SK-N-SH (cell line): ENCODE results near the gene SCAI. TPM values are rescaled to one million over a fixed set of nuclear protein-coding genes. Genes with fewer than 3 reads are reported as not detected.
"Not testable (repeated sequence)": the region's sequence is repeated elsewhere in the genome, so short reads cannot be mapped to it uniquely, and the experiment has no call there.

Source experiments
- CTCF ChIA-PET: fragments of 300-600, 350-600 bp; formaldehyde crosslinking; extraction: SDS; loops from one replicate; lab custom pipeline; 2021; lab: Yijun Ruan, JAX
- POLR2A ChIA-PET: fragments of 350-600 bp; sonication (Branson Sonifier 250); formaldehyde crosslinking; extraction: SDS; loops from one replicate; lab custom pipeline; 2020; ENCODE audit warnings: antibody characterized with exemption, inconsistent platforms; lab: Yijun Ruan, JAX
- DNase-seq: peaks from one replicate; pipeline ENCODE4 v3.0.0; 2012
- H2AFZ ChIP-seq: fragments of 200-600 bp; sonication (generic); 2 replicates; pipeline ENCODE4 v1.8.1; 2016; ENCODE audit warnings: antibody characterized with exemption, mild to moderate bottlenecking, low read depth
- H3F3A ChIP-seq: fragments of 200-600 bp; sonication (generic); replicated peaks from 2 replicates; pipeline ENCODE3; 2016; ENCODE audit warnings: antibody characterized with exemption, mild to moderate bottlenecking; ENCODE audit not compliant: insufficient read depth
- H3K27ac ChIP-seq, 2 experiments: fragments of 200-500 bp in 1 of 2; fragments of 200-600 bp in 1 of 2; sonication (Bioruptor generic) in 1 of 2; sonication (generic), shearing (Covaris generic) in 1 of 2; 2 replicates each; pipeline versions ENCODE4 v1.5.1 to v1.6.1; 2014 to 2016; ENCODE audit warnings: low read depth in 2 of 2, inconsistent platforms in 1 of 2, low read length in 1 of 2, mild to moderate bottlenecking in 1 of 2, mixed read lengths in 1 of 2
- H3K27me3 ChIP-seq: fragments of 200-600 bp; sonication (generic), shearing (Covaris generic); 2 replicates; pipeline ENCODE4 v1.6.1; 2016; ENCODE audit warnings: mixed run types; ENCODE audit not compliant: insufficient read depth
- H3K36me3 ChIP-seq, 2 experiments: fragments of 200-500 bp in 1 of 2; fragments of 200-600 bp in 1 of 2; sonication (Bioruptor generic) in 1 of 2; sonication (generic) in 1 of 2; replicated peaks in 1 of 2; 2 replicates each; pipeline versions ENCODE3 to v1.5.1; 2014 to 2016; ENCODE audit warnings: low read length in 1 of 2, mild to moderate bottlenecking in 1 of 2; ENCODE audit not compliant: insufficient read depth in 2 of 2, control insufficient read depth in 1 of 2
- H3K4me1 ChIP-seq, 2 experiments: fragments of 200-500 bp in 1 of 2; fragments of 200-600 bp in 1 of 2; sonication (Bioruptor generic) in 1 of 2; sonication (generic), shearing (Covaris generic) in 1 of 2; 2 replicates each; pipeline versions ENCODE4 v1.5.1 to v1.6.1; 2014 to 2016; ENCODE audit warnings: low read depth in 1 of 2, low read length in 1 of 2, mixed run types in 1 of 2; ENCODE audit not compliant: insufficient read depth in 2 of 2, control insufficient read depth in 1 of 2
- H3K4me2 ChIP-seq: fragments of 200-600 bp; sonication (generic), shearing (Covaris generic); 2 replicates; pipeline ENCODE4 v1.6.1; 2017; ENCODE audit warnings: mixed run types
- H3K4me3 ChIP-seq, 2 experiments: fragments of 200-500 bp in 1 of 2; fragments of 200-600 bp in 1 of 2; sonication (Bioruptor generic) in 1 of 2; sonication (generic), shearing (Covaris generic) in 1 of 2; 2 replicates each; pipeline versions ENCODE4 v1.5.1 to v1.8.1; 2014 to 2016; ENCODE audit warnings: low read depth in 2 of 2, inconsistent platforms in 1 of 2, low read length in 1 of 2, mild to moderate bottlenecking in 1 of 2, mixed read lengths in 1 of 2, moderate library complexity in 1 of 2
- H3K79me2 ChIP-seq: fragments of 200-600 bp; sonication (generic); 2 replicates; pipeline ENCODE4 v1.8.1; 2017; ENCODE audit warnings: mild to moderate bottlenecking; ENCODE audit not compliant: insufficient read depth
- H3K9ac ChIP-seq: fragments of 200-600 bp; sonication (generic); 2 replicates; pipeline ENCODE4 v1.6.1; 2017; ENCODE audit warnings: mixed run types
- H3K9me2 ChIP-seq: fragments of 200-600 bp; sonication (generic); 2 replicates; pipeline ENCODE4 v1.6.1; 2017; ENCODE audit warnings: mixed run types
- H3K9me3 ChIP-seq: fragments of 200-600 bp; sonication (generic); 2 replicates; pipeline ENCODE4 v1.6.1; 2017; ENCODE audit warnings: mixed run types, mild to moderate bottlenecking, moderate library complexity
- H4K20me1 ChIP-seq: fragments of 200-600 bp; sonication (generic); 2 replicates; pipeline ENCODE4 v1.6.1; 2017; ENCODE audit warnings: mild to moderate bottlenecking, mixed run types; ENCODE audit not compliant: insufficient read depth
- CTCF ChIP-seq: fragments of 200-600 bp; sonication (generic); IDR thresholded peaks from 2 replicates; pipeline ENCODE4 v1.6.1; 2017; ENCODE audit warnings: antibody characterized with exemption, mild to moderate bottlenecking, moderate library complexity
- EP300 ChIP-seq, 2 experiments: IDR thresholded peaks; 2 replicates each; pipeline versions ENCODE4 v1.4.0 to v1.6.1; 2012; ENCODE audit warnings: borderline replicate concordance in 1 of 2, low read depth in 1 of 2, low read length in 1 of 2
- EZH2phosphoT487 ChIP-seq: fragments of 200-600 bp; sonication (generic); IDR thresholded peaks from 2 replicates; pipeline ENCODE4 v1.6.1; 2017; ENCODE audit warnings: low read depth, mixed run types, mild to moderate bottlenecking, antibody characterized with exemption, moderate library complexity, borderline replicate concordance
- GABPA ChIP-seq: IDR thresholded peaks from 2 replicates; pipeline ENCODE4 v1.4.0; 2012; ENCODE audit warnings: low read depth, mild to moderate bottlenecking
- JUND ChIP-seq: IDR thresholded peaks from 2 replicates; pipeline ENCODE4 v1.4.0; 2012
- MXI1 ChIP-seq: IDR thresholded peaks from 2 replicates; pipeline ENCODE4 v1.6.1; 2012; ENCODE audit warnings: mild to moderate bottlenecking, low read depth, low read length, improper control_type of control experiment
- PBX3 ChIP-seq: IDR thresholded peaks from 2 replicates; pipeline ENCODE4; 2012
- POLR2AphosphoS5 ChIP-seq: IDR thresholded peaks from 2 replicates; pipeline ENCODE4 v1.6.1; 2012; ENCODE audit warnings: low read depth, low read length
- RAD21 ChIP-seq: IDR thresholded peaks from 2 replicates; pipeline ENCODE4 v1.6.1; 2012; ENCODE audit warnings: mild to moderate bottlenecking, low read length
- RCOR1 ChIP-seq: fragments of 150-350 bp; IDR thresholded peaks from 2 replicates; pipeline ENCODE4 v1.6.1; 2017; ENCODE audit warnings: antibody characterized with exemption, low read length
- RFX5 ChIP-seq: IDR thresholded peaks from 2 replicates; pipeline ENCODE4 v1.6.1; 2012; ENCODE audit warnings: mild to moderate bottlenecking, improper control_type of control experiment, low read length
- RXRA ChIP-seq: IDR thresholded peaks from 2 replicates; pipeline ENCODE4 v1.4.0; 2012; ENCODE audit warnings: low read depth, mild to moderate bottlenecking, borderline replicate concordance
- TCF12 ChIP-seq: IDR thresholded peaks from 2 replicates; pipeline ENCODE4 v1.4.0; 2012
- USF1 ChIP-seq: IDR thresholded peaks from 2 replicates; pipeline ENCODE4 v1.4.0; 2012; ENCODE audit warnings: low read depth, borderline replicate concordance
- WGBS: methylation state at CpG from one replicate; pipeline ENCODE4 v1.1.6; 2017; ENCODE audit warnings: low lambda C conversion rate; 5-methylcytosine and 5-hydroxymethylcytosine counted together
- polyA plus RNA-seq, 3 experiments: library from polyadenylated mRNA; depleted of rRNA; stranded (reverse); fragments of >200 nt; gene quantifications; 2 replicates each; pipeline ENCODE4 v1.2.3, GENCODE V29; 2012

Gene SCAI
- polyA plus RNA-seq, 1 of the 3 experiments (the other 2 are of a cell fraction), result 0.85 TPM

- ChIA-PET POLR2A (no interaction called here), CTCF (no interaction called here)
- no peaks in the 10 kb centered on the region for H3K9me3 ChIP-seq
- no peaks in the 10 kb centered on the region for H3K27me3 ChIP-seq
- H3K9me2 ChIP-seq, result no peaks in the 10 kb centered on the region
- H3K4me1 ChIP-seq, result no peaks in the 10 kb centered on the region
- H3F3A ChIP-seq, result no peaks in the 10 kb centered on the region
- DNase-seq, result no peak
- no peak overlapping the region for H3K27ac ChIP-seq
- H3K79me2 ChIP-seq, result no peaks in the 10 kb centered on the region
- no peak overlapping the region for H2AFZ ChIP-seq
- H3K36me3 ChIP-seq, result peaks cover 5 to 9% of the 10 kb centered on the region in 2 experiments
- H3K9ac ChIP-seq, result no peak overlapping the region
- no peak for TF ChIP-seq GABPA
- TF ChIP-seq EP300 (IDR thresholded peaks at IDR 0.05; ENCODE audit: borderline replicate concordance in 1 of 2, low read depth in 1 of 2, low read length in 1 of 2), result no peak
- no peak for TF ChIP-seq CTCF
- no peak for TF ChIP-seq RAD21
- TF ChIP-seq USF1, result no peak
- no peak for TF ChIP-seq POLR2AphosphoS5
- no peak for TF ChIP-seq PBX3
- TF ChIP-seq EZH2phosphoT487, result no peak
- TF ChIP-seq TCF12, result no peak
- no peak for TF ChIP-seq RCOR1
- TF ChIP-seq JUND, result no peak
- no peak for TF ChIP-seq MXI1
- TF ChIP-seq RXRA, result no peak
- TF ChIP-seq RFX5, result no peak
- H4K20me1 ChIP-seq, result no peaks in the 10 kb centered on the region
- H3K4me3 ChIP-seq, result no peak overlapping the region
- 90% methylated on average over 8 of the region's 9 CpGs for WGBS
- no peak overlapping the region for H3K4me2 ChIP-seq
Measured at GRCh38 chr9:124968238-124968637, 175.1 kb downstream of the SCAI start.

- H3K9me3 ChIP-seq, H3F3A ChIP-seq, DNase-seq, H3K27ac ChIP-seq, H3K4me3 ChIP-seq, H3K36me3 ChIP-seq, H4K20me1 ChIP-seq, H2AFZ ChIP-seq, H3K79me2 ChIP-seq, H3K9ac ChIP-seq, POLR2A ChIA-PET, CTCF ChIA-PET, H3K4me1 ChIP-seq, H3K27me3 ChIP-seq, H3K9me2 ChIP-seq, H3K4me2 ChIP-seq: not testable (repeated sequence)
- WGBS, result 93% methylated on average over 5 of the region's 5 CpGs
Measured at GRCh38 chr9:124965775-124966568, 177.4 kb downstream of the SCAI start.
